HG02938 (cell line): ENCODE measurements around the gene ADARB1.

Experiments
- ATAC-seq: cut with Tn5 transposase; IDR thresholded peaks from one replicate; pipeline ENCODE4 v1.9.1; 2021; ENCODE audit warnings: mild to moderate bottlenecking, moderate library complexity; ENCODE audit not compliant: unreplicated experiment

The ADARB1 gene

GRCh38 chr21:45054927-45055612 lies 19.3 kb upstream of the ADARB1 start:
- ATAC-seq, result no peak

- ATAC-seq, result no peak
Observed at GRCh38 chr21:45055861-45056260, 18.5 kb upstream of the ADARB1 start.

- ATAC-seq, result no peak
Observed at GRCh38 chr21:45056296-45056904, 18.0 kb upstream of the ADARB1 start.

- ATAC-seq, result no peak
Observed at GRCh38 chr21:45056917-45057560, 17.3 kb upstream of the ADARB1 start.

- no peak for ATAC-seq
Observed at GRCh38 chr21:45057886-45058285, 16.5 kb upstream of the ADARB1 start.

GRCh38 chr21:45059121-45059520 lies 15.3 kb upstream of the ADARB1 start:
- no peak for ATAC-seq

- no peak for ATAC-seq
Observed at GRCh38 chr21:45060089-45060488, 14.3 kb upstream of the ADARB1 start.

GRCh38 chr21:45060675-45061311 lies 13.6 kb upstream of the ADARB1 start:
- no peak for ATAC-seq

- ATAC-seq, result no peak
Observed at GRCh38 chr21:45064091-45064490, 10.3 kb upstream of the ADARB1 start.

GRCh38 chr21:45064618-45065399 lies 9.6 kb upstream of the ADARB1 start:
- no peak for ATAC-seq

- ATAC-seq, result no peak
Observed at GRCh38 chr21:45067462-45068285, 6.7 kb upstream of the ADARB1 start.

GRCh38 chr21:45069085-45069484 lies 5.3 kb upstream of the ADARB1 start:
- no peak for ATAC-seq

- ATAC-seq, result no peak
Observed at GRCh38 chr21:45069711-45070110, 4.7 kb upstream of the ADARB1 start.

GRCh38 chr21:45071078-45071873 lies 3.1 kb upstream of the ADARB1 start:
- ATAC-seq, result no peak

- ATAC-seq, result no peak
Observed at GRCh38 chr21:45071874-45072737, 2.3 kb upstream of the ADARB1 start.

- no peak for ATAC-seq
Observed at GRCh38 chr21:45072738-45073300, 1.6 kb upstream of the ADARB1 start.

GRCh38 chr21:45073301-45074047 lies 906 bp upstream of the ADARB1 start:
- ATAC-seq, result no peak
